22Rv1 (cell line): ENCODE data around the gene HEATR9.

ENCODE experiments used
- CTCF ChIP-seq: fragments of 450-650 bp; IDR thresholded peaks from 2 replicates; pipeline ENCODE4 v1.5.1; 2017; ENCODE audit warnings: mild to moderate bottlenecking
- ZFX ChIP-seq: fragments of 450-650 bp; IDR thresholded peaks from 2 replicates; pipeline ENCODE4 v1.6.1; 2017; ENCODE audit warnings: antibody characterized with exemption, borderline replicate concordance

- TF ChIP-seq CTCF (no peak), ZFX (no peak)
Observed at GRCh38 chr17:35889818-35890773, 21.4 kb upstream of the HEATR9 start.
